ENCODE data around the gene TMEM247.

GRCh38 chr2:46482490-46482889 is 3.1 kb downstream of the TMEM247 start:
- TF ChIP-seq REST (IDR thresholded peaks at IDR 0.05; ENCODE audit: low read depth, low read length), result no peak
- TF ChIP-seq, protein P1, sequence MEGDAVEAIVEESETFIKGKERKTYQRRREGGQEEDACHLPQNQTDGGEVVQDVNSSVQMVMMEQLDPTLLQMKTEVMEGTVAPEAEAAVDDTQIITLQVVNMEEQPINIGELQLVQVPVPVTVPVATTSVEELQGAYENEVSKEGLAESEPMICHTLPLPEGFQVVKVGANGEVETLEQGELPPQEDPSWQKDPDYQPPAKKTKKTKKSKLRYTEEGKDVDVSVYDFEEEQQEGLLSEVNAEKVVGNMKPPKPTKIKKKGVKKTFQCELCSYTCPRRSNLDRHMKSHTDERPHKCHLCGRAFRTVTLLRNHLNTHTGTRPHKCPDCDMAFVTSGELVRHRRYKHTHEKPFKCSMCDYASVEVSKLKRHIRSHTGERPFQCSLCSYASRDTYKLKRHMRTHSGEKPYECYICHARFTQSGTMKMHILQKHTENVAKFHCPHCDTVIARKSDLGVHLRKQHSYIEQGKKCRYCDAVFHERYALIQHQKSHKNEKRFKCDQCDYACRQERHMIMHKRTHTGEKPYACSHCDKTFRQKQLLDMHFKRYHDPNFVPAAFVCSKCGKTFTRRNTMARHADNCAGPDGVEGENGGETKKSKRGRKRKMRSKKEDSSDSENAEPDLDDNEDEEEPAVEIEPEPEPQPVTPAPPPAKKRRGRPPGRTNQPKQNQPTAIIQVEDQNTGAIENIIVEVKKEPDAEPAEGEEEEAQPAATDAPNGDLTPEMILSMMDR (IDR thresholded peaks at IDR 0.05), result no peak
- TF ChIP-seq JUND (IDR thresholded peaks at IDR 0.05), result no peak
- no peak for TF ChIP-seq MAX (IDR thresholded peaks at IDR 0.05; ENCODE audit: low read depth)
- TF ChIP-seq SMC3 (IDR thresholded peaks at IDR 0.05; ENCODE audit: low read depth, low read length), result no peak
- TF ChIP-seq YY1 (IDR thresholded peaks at IDR 0.05; ENCODE audit: low read depth), result no peak
- no peak for TF ChIP-seq POLR2AphosphoS5 (IDR thresholded peaks at IDR 0.05; ENCODE audit: low read depth, low read length)

Measured in SK-N-SH (cell line).